GM18867 (cell line): ENCODE measurements around the gene DACH1.
A peak's percentile ranks its signal among the peaks of the same experiment; 100 is the strongest.
"Not testable (repeated sequence)": the region's sequence is repeated elsewhere in the genome, so short reads cannot be mapped to it uniquely, and the experiment has no call there.

Experiments
- ATAC-seq: cut with Tn5 transposase; IDR thresholded peaks from one replicate; pipeline ENCODE4 v1.9.1; 2021; ENCODE audit warnings: mild to moderate bottlenecking, moderate library complexity; ENCODE audit not compliant: unreplicated experiment

Gene DACH1

GRCh38 chr13:71867131-71867814 is at the start of gene DACH1:
DACH1 (minus strand) TSS chr13:71867204.
- no peak for ATAC-seq

GRCh38 chr13:71913717-71914116 is 46.7 kb upstream of the DACH1 start:
- no peak for ATAC-seq

GRCh38 chr13:71912524-71912923 is 45.5 kb upstream of the DACH1 start:
- no peak for ATAC-seq

GRCh38 chr13:71906448-71906847 is 39.4 kb upstream of the DACH1 start:
- ATAC-seq, result no peak

GRCh38 chr13:71902676-71903075 is 35.7 kb upstream of the DACH1 start:
- ATAC-seq, result no peak

GRCh38 chr13:71893506-71893905 is 26.5 kb upstream of the DACH1 start:
- ATAC-seq, result not testable (repeated sequence)

GRCh38 chr13:71886880-71887279 is 19.9 kb upstream of the DACH1 start:
- ATAC-seq, result no peak

GRCh38 chr13:71882120-71882519 is 15.1 kb upstream of the DACH1 start:
- no peak for ATAC-seq

- no peak for ATAC-seq
These were observed 13.9 kb upstream of the DACH1 start for GRCh38 chr13:71880753-71881541.

GRCh38 chr13:71879808-71880344 is 12.9 kb upstream of the DACH1 start:
- no peak for ATAC-seq

GRCh38 chr13:71879129-71879535 is 12.1 kb upstream of the DACH1 start:
- peak; percentile 92 for ATAC-seq

GRCh38 chr13:71877256-71877653 is 10.3 kb upstream of the DACH1 start:
- no peak for ATAC-seq

- ATAC-seq, result no peak
These were observed 9.7 kb upstream of the DACH1 start for GRCh38 chr13:71876648-71877255.

GRCh38 chr13:71875823-71876222 is 8.8 kb upstream of the DACH1 start:
- peak; percentile 41 for ATAC-seq

GRCh38 chr13:71874458-71874857 is 7.5 kb upstream of the DACH1 start:
- ATAC-seq, result no peak

- ATAC-seq, result no peak
These were observed 6.6 kb upstream of the DACH1 start for GRCh38 chr13:71873418-71874247.

- ATAC-seq, result no peak
These were observed 4.8 kb upstream of the DACH1 start for GRCh38 chr13:71871844-71872243.

GRCh38 chr13:71871176-71871754 is 4.3 kb upstream of the DACH1 start:
- no peak for ATAC-seq

GRCh38 chr13:71870100-71870499 is 3.1 kb upstream of the DACH1 start:
- no peak for ATAC-seq

GRCh38 chr13:71869274-71869673 is 2.3 kb upstream of the DACH1 start:
- no peak for ATAC-seq
